Right ventricle myocardium superior (tissue), 1 donor: ENCODE results near the gene WWTR1. TPM values are rescaled to one million over a fixed set of nuclear protein-coding genes. Genes with fewer than 3 reads are reported as not detected.
A peak's percentile ranks its signal among the peaks of the same experiment; 100 is the strongest.

Source experiments
- ATAC-seq: fragments of 200-7000 bp; cut with Tn5 transposase; one replicate; pipeline ENCODE4 v1.9.1; 2020; ENCODE audit warnings: mild to moderate bottlenecking; ENCODE audit not compliant: poor library complexity
- DNase-seq: peaks from one replicate; pipeline ENCODE4 v3.0.0-alpha.2; 2020
- intact Hi-C: fragments of 100-400 bp; cut with DNase I; formaldehyde crosslinking; loops from one replicate; pipeline ENCODE4 v1.11.2; 2022
- total RNA-seq: library from RNA; stranded (reverse); fragmentation: NEBNext Ultra II Directional; extraction: Animal tissue kit (Norgen Biotek cat#: 25700); gene quantifications from one replicate; pipeline ENCODE4 v1.2.1, GENCODE V29; 2021
- donor health status: DM: no; HTN: yes; CAD: no; lungs with severe emphysema.

Gene WWTR1
- total RNA-seq, 1 donor from 2014 or later = 37.9 TPM

DNA sequence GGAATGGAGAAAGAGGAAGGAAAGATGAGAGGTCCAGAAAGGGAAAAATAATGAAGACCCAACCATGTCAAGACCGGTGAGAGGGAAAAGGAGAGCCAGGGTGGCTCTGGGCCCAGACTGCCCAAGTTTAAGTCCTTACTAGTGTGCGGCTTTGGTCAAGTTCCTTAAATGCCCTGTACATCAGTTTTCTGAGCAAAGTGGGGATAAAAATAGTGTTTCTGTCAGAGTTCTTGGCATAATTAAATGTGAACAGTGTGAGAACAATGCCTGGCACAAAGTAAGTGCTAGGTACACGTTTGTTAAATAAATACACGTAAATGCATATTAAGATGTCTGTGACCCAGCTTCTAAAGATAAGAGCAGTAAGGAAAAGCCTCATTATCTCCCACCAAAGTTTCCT lies 23.8 kb downstream of the WWTR1 start:
- intact Hi-C loops = no loop called here
- peak; percentile 17 for ATAC-seq
- DNase-seq = no peak

DNA sequence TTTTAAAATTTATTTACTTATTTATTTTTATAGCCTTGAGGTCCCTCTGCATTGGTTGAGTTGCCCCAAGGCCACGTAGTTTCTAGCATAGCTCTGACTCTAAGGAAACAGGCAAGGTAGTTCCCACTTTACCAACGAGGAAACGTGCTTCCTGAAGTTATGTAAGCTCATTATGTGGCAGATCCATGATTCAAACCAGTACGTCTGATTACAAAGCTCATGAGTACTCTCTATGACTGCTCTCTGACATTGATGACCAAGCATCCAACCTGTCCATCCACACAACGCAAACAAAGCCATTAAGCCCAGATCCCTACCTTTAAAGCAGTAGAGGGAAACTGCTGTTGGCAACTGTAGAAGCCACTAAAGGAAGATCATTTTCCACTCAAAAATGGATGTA lies 25.6 kb downstream of the WWTR1 start:
- DNase-seq = no peak

DNA sequence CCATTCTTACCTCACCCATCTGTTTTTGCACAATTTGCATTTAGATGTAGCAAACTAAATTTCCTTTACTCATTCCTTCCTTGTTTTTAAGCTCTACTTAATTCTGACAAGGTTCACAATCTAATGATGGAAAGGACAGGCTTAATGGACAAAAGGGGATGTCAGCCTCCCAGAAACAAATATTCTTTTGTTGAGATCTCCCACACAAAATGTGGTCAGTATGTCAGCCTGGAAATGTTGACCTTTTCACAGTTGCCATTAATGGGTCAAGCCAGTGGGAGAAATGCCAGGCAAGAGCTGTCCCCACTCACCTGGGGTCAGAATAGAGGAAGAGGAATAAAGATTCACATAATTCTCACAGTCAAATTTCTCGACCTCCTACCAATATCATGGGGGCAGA lies 27.0 kb downstream of the WWTR1 start:
- DNase-seq = no peak
- intact Hi-C loops = no loop called here

More for the DNA sequence above, 25.6 kb downstream of the WWTR1 start:
- intact Hi-C loops = no loop called here
- no peak for ATAC-seq

DNA sequence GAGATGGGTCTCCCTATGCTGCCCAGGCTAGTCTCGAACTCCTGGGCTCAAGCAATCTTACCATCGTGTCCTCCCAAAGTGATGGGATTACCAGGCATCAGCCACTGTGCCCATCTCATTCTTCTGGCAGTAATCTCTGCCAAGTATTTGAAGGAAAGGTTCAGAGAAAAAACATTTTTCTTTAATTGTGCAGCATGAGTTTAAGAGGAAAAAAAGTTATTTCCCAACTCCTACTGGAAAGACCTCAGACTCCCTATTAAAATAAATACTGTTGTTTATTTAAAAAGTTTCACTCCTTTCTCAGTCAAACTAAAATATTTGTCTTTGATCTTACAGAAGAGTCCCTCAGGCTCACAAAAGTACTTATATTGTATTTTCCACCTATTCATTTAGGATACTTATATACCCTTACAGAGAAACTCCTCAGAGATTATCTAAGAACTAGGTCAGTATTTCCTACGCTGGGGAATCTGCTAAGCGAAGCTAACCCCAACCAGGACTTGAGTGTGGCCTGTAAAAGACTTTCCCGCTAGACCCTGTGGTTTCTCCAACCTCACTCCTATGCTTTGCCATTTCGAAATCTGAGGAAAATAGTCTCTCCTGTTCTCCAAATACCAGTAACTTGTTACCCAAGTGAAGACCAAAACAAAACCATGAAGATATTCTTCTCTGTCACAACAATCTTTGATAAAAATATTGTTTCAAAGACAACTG lies 28.7 kb downstream of the WWTR1 start:
- intact Hi-C loops = no loop called here
- no peak for ATAC-seq
- DNase-seq = no peak

More for the DNA sequence above, 27.0 kb downstream of the WWTR1 start:
- ATAC-seq = no peak

DNA sequence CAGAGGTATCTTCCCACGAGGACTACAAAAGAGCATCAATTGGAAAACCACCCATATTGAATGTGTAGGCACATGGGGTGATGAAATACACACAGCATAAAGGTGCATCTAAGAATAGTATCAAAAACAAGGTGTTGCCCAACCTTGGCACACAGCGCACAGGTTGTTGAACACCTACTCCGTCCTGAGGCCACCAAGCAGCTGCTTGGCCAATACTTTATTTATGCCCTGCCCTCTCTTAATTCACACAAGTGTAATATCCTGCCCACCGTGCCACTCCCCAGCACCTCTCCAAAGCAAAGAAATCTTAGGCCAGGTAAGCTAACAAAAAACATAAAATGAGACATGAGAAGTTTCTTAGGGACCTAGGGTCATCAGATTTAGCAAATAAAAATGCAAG lies 31.2 kb downstream of the WWTR1 start:
- intact Hi-C loops = no loop called here
- ATAC-seq = no peak
- no peak for DNase-seq

DNA sequence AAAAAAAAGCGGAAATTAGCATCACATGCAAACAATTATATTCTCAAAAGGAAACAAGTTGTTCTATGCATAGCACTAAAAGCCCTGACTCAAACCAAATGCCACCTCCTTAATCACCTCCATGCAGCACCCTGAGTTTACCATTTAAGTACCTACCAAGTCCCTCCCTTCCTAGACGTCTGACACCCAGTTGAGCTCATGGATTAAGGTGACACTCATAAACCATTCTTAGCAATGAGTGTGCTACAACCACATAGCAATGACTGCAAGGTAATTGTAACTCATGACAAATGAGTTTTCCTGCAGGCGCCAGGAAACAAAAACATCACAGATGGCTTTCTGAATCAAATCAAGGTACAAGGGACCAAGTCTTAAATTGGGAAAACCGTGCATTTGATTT lies 32.0 kb downstream of the WWTR1 start:
- intact Hi-C loops = no loop called here
- DNase-seq = no peak
- no peak for ATAC-seq

DNA sequence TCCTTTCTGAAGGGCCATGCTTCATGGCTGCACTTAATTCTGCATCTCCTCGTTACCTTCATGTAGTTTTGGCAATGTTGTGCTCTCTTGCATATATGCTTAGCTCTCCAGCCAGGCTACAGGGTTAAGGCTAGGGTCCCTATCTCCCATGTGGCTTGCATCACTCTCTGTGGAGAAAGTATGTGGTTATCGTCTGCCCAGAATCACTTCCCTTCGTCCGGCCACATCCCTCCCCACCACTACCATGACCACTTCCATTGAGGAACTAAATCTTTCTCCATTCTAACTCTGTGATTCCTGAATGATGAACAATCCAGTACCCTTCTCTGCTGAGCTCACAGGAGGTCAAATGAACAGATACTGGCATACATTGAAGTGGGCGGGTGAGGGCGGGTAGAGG lies 34.0 kb downstream of the WWTR1 start:
- DNase-seq = no peak
- intact Hi-C loops = no loop called here
- ATAC-seq = no peak

DNA sequence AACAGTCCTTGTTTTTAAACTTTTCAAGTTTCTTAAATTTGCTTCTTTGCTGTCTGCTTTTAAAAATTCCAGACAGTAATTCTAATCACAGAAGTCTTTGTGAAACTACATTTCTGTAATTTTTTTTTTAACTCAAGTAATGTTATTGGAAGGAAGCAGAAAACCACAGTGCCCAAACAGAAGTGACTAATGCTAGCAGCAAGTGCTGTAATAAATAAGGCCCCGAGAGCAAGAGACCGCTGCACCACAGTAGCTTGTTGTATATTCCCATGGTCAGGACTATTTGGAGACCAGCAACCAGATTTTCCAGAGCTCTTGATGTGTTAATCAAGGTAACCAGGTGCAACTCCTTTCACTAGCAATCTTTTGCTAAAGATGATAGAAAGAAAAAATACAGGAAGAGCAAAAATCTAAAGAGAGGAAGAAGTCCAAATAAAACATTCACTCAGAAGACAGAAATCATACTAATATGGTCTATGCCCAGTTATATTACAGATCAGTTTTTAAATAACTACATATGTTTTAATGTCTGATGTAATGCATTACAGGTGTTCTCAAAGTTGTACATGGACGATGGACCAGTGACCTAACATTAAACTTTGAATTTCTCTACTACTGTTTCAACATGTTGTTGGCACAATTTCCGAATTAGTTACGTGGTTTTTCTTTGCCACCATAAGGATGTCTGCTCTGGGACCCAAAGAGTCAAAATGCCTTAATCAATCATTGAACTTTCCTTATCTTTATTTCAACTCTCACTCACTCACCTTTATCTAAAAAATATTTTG lies 36.4 kb downstream of the WWTR1 start:
- DNase-seq = no peak
- no peak for ATAC-seq
- intact Hi-C loops = no loop called here

DNA sequence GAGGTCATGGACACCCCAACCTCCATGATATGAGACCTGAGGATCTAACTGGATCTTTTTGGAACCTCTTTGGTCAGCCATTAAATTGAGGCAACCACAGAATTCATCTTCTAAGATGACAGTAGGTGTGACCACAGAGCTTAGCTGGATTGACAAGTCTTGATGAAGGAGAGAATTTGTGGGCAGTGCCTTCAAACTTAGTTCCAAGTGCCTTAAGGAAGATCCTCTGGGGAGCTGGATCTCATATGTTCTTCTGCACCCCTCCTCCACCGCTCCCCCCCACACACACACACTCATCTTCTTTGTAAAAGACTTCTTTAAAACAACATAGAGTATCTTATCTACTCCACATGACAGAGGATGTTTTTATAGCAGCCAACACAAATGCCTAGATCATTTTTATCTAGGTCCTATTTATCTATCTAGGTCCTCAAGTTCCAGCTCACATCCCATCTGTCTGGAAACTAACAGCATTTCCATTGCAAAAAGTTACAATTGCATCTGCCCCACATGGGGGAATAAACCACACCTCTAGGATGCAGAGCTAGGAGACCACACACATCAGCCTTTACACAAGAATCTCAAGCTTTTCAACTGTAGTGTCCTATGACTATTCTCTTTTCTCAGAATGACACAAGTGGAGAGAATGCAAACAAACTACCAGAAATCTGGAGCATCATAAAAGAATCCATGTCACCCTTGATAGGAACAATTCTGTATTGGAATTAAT lies 37.4 kb downstream of the WWTR1 start:
- ATAC-seq (no peak), DNase-seq (no peak)
- intact Hi-C loops = no loop called here

DNA sequence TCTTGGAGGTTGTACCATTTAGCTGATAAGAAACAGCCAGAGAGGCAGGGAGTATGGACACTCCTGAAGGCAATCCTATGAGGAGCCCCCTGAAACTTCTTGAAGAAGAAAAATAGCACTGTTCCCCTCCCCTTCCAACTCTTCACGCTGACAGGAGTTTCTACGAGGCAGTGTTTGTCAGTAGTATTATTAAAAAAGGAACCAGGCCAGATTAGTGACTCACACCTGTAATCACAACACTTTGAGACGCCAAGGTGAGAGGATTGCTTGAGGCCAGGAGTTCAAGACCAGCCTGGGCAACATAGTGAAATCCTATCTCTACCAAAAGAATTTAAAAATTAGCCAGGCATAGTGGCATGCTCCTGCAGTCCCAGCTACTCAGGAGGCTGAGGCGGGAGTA lies 38.7 kb downstream of the WWTR1 start:
- intact Hi-C loops = loop anchor here (5.0 kb wide), 1 partner anchor 38 kb away; the partner anchor contains the start of gene WWTR1
- peak; percentile 2 for ATAC-seq
- DNase-seq = no peak

DNA sequence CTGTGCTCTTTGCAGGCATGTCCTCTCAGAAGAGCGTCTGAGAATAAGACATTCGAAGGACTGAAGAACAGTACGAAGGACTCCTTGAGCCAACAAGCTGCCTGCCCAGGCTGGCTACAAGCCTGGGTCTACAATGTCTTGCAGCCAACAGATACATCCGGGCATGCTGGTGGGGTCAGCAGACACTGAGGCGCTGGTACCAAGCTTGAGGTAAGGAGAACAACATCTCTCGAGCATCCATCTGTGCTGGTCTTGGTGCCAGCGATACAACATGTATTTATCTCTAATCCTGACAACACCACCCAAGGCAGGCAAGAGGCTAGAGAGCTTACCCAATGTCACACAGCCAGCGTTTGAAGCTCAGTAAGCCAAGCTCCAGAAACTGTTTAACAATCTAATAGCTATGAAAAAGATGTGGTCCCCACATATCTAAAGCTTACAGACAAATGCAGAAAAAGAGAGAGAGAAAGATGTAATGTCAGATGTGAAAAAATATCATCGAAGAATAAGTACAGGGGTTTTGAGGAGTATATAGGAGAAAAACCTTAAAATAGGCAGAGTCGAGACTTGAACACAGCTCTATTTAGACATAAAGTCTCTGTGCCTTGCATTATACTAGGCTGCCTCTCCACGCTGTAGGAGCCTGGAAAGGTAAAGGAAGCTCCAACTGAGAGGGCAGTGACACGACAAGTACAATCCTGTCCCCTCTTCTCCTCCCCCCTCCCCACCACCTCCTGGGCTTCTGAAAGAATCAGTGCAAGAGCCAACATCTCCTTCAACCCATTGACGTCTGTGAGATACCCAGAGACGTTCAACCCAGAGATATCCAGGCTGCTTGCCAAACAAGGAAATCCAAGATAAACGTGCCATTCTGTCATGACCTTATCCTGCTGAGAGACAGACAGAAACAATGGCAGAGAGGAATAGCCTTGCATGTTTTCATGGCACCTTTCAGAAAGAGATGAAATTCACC lies 39.4 kb downstream of the WWTR1 start:
- intact Hi-C loops = loop anchor here (5.0 kb wide), 1 partner anchor 39 kb away; the partner anchor contains the start of gene WWTR1
- ATAC-seq (peak; percentile 91), DNase-seq (peak; percentile 61)

DNA sequence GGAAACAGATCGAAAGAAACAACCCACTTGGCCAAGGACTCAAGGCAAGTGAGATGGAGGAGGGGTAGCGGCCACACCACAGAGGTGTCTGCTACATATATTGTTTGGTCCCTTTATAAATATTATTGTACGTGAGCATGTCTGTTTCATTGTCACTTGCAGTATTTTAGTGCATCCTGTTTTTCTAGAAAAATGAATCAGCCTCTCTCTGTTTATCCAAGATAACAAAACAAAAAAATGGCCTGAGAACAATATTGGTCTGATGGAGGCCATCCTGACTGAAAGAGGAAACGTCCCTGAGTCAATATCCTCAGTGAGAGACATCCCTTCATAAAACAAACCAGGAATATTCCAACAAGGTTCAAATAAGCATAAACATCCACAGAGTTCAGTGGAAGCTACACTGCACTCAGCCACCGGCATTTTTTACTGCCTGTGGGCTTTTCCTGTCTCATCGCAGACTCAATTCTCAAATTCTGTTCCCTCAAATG lies 42.0 kb downstream of the WWTR1 start:
- ATAC-seq (no peak), DNase-seq (no peak)
- intact Hi-C loops = loop anchor here (5.0 kb wide), 1 partner anchor 42 kb away; the partner anchor contains the start of gene WWTR1

DNA sequence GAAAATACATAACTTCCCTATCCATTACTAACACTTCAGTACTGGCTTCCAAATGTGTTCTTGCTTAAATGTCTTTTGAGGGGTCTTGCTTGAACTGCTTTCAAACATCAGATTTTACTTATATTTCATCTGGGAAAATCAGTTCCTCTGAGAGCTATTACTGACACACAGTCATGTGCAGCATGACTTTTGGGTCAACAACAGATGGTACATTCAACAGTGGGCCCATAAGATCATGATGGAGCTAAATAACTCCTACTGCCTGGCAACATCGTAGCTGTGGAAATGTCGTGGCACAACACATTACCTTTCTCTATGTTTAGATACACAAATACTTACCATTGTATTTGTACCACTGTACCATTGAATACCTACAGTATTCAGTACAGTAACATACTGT lies 43.8 kb downstream of the WWTR1 start:
- ATAC-seq (no peak), DNase-seq (no peak)
- intact Hi-C loops = no loop called here

DNA sequence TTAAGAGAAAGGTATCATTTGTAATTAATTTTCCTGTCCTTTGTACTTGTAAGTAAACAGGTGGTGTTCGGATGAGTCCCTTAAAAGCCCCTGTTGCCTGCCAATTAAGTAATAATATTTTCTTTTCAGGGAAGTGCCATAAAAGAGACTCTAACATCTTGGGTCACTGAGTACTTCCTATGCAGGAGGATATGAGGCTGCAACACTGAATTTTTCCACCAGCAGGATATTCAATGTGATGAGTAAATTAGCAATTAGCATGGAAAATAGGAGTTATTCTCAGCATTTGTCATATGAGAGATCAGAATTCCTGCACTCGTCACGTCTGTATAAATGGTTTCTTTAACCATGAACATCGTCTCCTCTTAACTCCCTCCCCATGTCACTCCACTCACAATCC lies 45.4 kb downstream of the WWTR1 start:
- no peak for DNase-seq
- ATAC-seq = no peak
- intact Hi-C loops = no loop called here

DNA sequence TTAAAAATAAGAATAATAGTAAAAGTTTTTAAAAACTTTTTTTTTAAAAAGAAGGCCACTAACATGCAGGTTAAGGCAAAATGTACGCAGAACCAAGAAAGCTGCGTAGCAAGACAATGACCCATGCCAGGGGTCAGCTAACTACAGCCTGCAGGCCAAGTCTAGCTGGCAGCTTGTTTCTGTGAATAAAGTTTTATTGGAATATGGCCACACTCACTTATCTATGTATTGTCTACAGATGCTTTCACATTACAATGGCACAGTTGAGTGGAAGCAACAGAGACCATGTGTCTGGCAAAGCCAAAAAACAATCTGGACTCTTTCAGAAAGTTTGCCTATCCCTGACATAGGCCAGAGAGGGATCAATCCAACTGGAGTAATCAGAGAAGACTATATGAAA lies 46.7 kb downstream of the WWTR1 start:
- intact Hi-C loops = no loop called here
- no peak for DNase-seq
- no peak for ATAC-seq

DNA sequence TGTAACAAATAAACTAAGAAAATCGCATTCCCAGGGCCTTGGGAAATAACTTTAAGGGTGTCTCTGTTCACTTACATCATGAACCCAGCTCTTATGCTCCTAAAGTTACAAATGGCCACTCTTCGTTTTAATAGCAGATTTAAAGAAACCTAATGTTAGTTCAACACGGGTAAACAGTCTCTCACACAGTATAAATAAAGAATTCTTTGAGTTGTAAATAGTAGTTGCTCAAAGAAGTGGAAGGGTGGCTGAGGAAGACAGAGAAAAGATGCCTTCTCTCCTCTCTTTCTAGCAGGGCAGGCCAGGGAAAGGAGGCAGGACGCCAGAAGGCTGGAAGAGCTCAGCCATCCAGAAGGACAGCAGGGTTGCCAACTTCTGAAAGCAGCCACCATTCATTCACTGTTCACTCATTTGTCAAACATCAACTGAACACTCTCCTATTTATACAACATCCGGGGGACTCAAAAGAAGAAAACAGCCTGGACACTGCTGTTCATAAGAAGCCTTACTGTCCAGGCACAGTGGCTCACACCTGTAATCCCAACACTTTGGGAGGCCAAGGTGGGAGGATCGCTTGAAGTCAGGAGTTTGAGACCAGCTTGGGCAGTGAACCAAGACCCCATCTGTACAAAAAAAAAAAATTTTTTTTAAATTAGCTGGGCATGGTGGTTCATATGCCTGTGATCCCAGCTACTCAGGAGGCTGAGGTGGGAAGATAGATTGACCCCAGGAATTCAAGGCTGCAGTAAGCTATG lies 47.3 kb downstream of the WWTR1 start:
- ATAC-seq = peak; percentile 91
- intact Hi-C loops = no loop called here
- peak; percentile 62 for DNase-seq

DNA sequence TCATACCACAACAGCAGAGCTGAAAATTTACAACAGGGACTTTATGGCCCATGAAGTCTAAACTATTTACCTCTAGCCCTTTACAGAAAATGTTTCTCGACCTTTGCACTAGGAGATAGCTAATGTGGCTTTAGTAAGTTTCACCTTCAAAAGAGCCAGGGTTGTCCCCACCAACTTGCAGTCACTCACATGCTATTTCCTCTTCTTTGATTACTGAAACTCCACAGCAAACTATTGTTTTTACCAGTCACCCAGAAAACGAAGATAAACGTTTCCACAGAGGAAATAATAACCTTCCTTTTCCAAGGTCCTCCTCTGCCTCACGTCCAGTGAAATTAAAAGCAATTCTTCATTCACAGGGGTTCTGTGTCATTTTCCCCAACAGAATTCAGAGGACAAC lies 48.2 kb downstream of the WWTR1 start:
- intact Hi-C loops = no loop called here
- DNase-seq (no peak), ATAC-seq (no peak)

DNA sequence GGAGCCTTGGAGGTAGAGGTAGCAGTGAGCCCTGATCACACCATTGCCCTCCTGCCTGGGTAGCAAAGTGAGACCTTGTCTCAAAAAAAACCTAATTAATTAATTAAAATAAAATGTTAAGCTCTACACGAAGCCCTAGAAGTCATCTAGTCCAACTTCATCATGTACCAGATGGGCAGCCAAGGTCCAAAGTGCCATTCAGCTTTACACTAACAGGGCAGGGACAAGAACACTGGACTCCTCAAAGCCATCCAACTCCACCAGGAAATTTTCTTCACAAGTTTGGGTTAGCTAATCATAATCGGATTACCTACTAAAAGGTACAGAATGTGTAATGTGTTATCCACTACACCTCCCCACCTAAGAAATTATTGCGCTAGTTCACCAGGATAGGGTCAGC lies 48.8 kb downstream of the WWTR1 start:
- no peak for ATAC-seq
- intact Hi-C loops = no loop called here

More for the DNA sequence above, 48.8 kb downstream of the WWTR1 start:
- DNase-seq = no peak
